Spleen (tissue), 7 donors: ENCODE results near the gene PYGB.

Source experiments
- POLR2A ChIP-seq, 3 donors: fragments of 450-650 bp; IDR thresholded peaks; one replicate each; pipeline ENCODE4 v1.5.1; 2017; ENCODE audit warnings: antibody characterized with exemption in 3 of 3, mild to moderate bottlenecking in 1 of 3
- TF ChIP-seq, protein P1 (sequence below), 11 experiments: fragments of 200-600 bp in 7 of 11; fragments of 450-650 bp in 4 of 11; sonication (generic) in 4 of 11; IDR thresholded peaks in 8 of 11; conservative IDR thresholded peaks in 3 of 11; 1 replicate in 7 of 11; 2 replicates in 4 of 11; pipeline versions ENCODE4 v1.4.0 to v1.8.0; 2016 to 2021; ENCODE audit warnings: antibody characterized with exemption in 11 of 11, inconsistent platforms in 4 of 11, mild to moderate bottlenecking in 1 of 11
- donor health status: DM: no; HTN: no; CAD: no; lungs with moderate emphysema.
- donor health status: DM: no; HTN: no; CAD: no.
- donor health status: DM: no; HTN: no; CAD: no.

DNA sequence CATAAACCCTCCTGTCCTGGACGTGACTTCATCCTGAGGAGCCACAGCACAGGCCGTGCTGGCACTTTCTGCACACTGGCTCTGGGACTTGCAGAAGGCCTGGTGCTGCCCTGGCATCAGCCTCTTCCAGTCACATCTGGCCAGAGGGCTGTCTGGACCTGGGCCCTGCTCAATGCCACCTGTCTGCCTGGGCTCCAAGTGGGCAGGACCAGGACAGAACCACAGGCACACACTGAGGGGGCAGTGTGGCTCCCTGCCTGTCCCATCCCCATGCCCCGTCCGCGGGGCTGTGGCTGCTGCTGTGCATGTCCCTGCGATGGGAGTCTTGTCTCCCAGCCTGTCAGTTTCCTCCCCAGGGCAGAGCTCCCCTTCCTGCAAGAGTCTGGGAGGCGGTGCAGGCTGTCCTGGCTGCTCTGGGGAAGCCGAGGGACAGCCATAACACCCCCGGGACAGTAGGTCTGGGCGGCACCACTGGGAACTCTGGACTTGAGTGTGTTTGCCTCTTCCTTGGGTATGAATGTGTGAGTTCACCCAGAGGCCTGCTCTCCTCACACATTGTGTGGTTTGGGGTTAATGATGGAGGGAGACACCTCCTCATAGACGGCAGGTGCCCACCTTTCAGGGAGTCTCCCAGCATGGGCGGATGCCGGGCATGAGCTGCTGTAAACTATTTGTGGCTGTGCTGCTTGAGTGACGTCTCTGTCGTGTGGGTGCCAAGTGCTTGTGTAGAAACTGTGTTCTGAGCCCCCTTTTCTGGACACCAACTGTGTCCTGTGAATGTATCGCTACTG, 22.0 kb upstream of the PYGB start:
- no peak for TF ChIP-seq POLR2A (IDR thresholded peaks at IDR 0.05)
- TF ChIP-seq, protein P1, sequence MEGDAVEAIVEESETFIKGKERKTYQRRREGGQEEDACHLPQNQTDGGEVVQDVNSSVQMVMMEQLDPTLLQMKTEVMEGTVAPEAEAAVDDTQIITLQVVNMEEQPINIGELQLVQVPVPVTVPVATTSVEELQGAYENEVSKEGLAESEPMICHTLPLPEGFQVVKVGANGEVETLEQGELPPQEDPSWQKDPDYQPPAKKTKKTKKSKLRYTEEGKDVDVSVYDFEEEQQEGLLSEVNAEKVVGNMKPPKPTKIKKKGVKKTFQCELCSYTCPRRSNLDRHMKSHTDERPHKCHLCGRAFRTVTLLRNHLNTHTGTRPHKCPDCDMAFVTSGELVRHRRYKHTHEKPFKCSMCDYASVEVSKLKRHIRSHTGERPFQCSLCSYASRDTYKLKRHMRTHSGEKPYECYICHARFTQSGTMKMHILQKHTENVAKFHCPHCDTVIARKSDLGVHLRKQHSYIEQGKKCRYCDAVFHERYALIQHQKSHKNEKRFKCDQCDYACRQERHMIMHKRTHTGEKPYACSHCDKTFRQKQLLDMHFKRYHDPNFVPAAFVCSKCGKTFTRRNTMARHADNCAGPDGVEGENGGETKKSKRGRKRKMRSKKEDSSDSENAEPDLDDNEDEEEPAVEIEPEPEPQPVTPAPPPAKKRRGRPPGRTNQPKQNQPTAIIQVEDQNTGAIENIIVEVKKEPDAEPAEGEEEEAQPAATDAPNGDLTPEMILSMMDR (IDR thresholded peaks at IDR 0.05 in 8 of 11, conservative IDR thresholded peaks at IDR 0.05 in 3 of 11) = no peak
